Stimulated activated CD8-positive, alpha-beta memory T cell treated with anti-CD3 and anti-CD28 coated beads, Interleukin-4, amount 100 ng/mL, for 1 hour (primary cell): ENCODE measurements around the gene EIF5AL1.
"Not testable (repeated sequence)": the region's sequence is repeated elsewhere in the genome, so short reads cannot be mapped to it uniquely, and the experiment has no call there.

Source experiments
- DNase-seq, 2 donors: peaks; one replicate each; pipeline ENCODE4 v3.0.0-alpha.2; 2020; ENCODE audit warnings: low read depth in 2 of 2, low spot score in 1 of 2

EIF5AL1 gene

GRCh38 chr10:79555354-79556309 lies 43.3 kb downstream of the EIF5AL1 start:
- DNase-seq = no peak

GRCh38 chr10:79556961-79557360 lies 44.6 kb downstream of the EIF5AL1 start:
- DNase-seq = not testable (repeated sequence)

- DNase-seq = no peak
Measured at GRCh38 chr10:79559726-79560125, 47.4 kb downstream of the EIF5AL1 start.

- DNase-seq = no peak
Measured at GRCh38 chr10:79560160-79560709, 47.9 kb downstream of the EIF5AL1 start, which contains the start of gene SFTPA2. TSS of gene SFTPA2 (minus strand) at chr10:79560407. CDS start at chr10:79559483, 924 bp downstream.

GRCh38 chr10:79561257-79561656 lies 48.9 kb downstream of the EIF5AL1 start:
- no peak for DNase-seq

GRCh38 chr10:79562135-79562756 lies 49.9 kb downstream of the EIF5AL1 start:
- peak in 1 of 2 donors; percentile 11 for DNase-seq

GRCh38 chr10:79563426-79563825 lies 51.1 kb downstream of the EIF5AL1 start:
- no peak for DNase-seq
